Measurements from ENCODE around the gene CEP85. TPM values are rescaled to one million over a fixed set of nuclear protein-coding genes. Genes with fewer than 3 reads are reported as not detected.

Gene CEP85
- total RNA-seq, 2 donors from 2014 or later: 2.8 to 4.0 TPM

DNA sequence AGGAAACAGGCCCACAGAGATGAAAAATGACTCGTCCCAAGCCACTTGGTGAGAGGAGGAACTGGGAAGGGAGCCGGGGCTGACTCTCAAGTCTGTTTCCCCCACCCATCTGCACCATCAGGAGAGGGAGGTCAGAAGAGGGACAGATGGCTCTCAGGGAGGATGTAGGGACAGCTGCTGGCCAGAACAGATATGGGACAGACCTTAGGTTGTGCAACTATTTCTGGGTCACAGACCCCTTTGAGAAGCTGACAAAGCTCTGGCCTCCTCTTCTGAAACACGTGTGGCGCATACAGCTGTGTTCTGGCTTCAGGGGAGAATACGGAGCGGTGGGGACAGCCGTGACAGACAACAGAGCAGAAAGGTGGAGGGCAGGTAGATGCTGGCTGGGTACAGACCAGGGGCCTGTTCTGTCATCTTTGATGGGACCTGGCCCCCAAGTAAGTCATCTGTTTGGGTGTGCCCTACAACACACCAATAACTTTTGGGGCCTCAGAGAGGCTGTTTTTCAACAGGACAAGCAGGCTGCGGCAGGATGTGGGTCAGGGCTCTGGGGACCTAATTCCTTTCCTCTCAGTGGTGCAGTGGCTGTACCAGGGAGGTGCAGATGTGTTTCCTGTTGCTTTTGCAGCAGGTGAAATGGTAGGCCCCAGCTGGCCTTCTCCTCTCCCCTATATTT is 53.2 kb downstream of the CEP85 start:
- no peak for ATAC-seq (ENCODE audit: insufficient number of reproducible peaks, low FRiP score, low read depth)
- H3K27ac ChIP-seq: peak overlapping the region in 1 of 2 donors; percentile 17
- TF ChIP-seq, protein P1, sequence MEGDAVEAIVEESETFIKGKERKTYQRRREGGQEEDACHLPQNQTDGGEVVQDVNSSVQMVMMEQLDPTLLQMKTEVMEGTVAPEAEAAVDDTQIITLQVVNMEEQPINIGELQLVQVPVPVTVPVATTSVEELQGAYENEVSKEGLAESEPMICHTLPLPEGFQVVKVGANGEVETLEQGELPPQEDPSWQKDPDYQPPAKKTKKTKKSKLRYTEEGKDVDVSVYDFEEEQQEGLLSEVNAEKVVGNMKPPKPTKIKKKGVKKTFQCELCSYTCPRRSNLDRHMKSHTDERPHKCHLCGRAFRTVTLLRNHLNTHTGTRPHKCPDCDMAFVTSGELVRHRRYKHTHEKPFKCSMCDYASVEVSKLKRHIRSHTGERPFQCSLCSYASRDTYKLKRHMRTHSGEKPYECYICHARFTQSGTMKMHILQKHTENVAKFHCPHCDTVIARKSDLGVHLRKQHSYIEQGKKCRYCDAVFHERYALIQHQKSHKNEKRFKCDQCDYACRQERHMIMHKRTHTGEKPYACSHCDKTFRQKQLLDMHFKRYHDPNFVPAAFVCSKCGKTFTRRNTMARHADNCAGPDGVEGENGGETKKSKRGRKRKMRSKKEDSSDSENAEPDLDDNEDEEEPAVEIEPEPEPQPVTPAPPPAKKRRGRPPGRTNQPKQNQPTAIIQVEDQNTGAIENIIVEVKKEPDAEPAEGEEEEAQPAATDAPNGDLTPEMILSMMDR (IDR thresholded peaks at IDR 0.05): no peak

DNA sequence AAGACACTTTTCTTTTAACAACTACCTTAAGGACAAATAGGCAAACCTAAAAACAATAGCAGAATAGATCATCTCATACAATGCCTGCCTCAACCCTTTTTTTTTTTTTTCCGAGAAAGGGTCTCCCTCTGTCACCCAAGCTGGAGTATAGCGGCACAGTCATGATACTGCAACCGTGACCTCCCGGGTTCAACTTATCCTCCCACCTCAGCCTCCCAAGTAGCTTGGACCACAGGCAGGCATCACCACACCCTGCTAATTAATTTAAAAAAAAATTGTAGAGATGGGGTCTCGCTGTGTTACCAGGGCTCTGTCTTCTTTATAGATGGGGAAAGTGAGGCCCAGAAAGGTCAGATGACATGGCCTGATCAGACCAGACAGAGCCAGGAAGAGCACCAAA is 53.8 kb downstream of the CEP85 start:
- Histone ChIP-seq H3K27ac (no peak overlapping the region), H3K4me1 (ENCODE audit: control insufficient read depth in 1 of 2, low read depth in 2 of 2) (peaks cover 23 to 25% of the 10 kb centered on the region in 2 donors), H3K4me3 (no peak overlapping the region), H3K9me3 (no peaks in the 10 kb centered on the region), H3K36me3 (no peaks in the 10 kb centered on the region), H3K27me3 (replicated peaks; ENCODE audit: insufficient read depth) (no peaks in the 10 kb centered on the region)
- no peak for ATAC-seq (ENCODE audit: insufficient number of reproducible peaks, low FRiP score, low read depth)
- no peak for DNase-seq (ENCODE audit: low spot score)
- TF ChIP-seq, protein P1 (IDR thresholded peaks at IDR 0.05): no peak

More for the DNA sequence above, 53.2 kb downstream of the CEP85 start:
- DNase-seq (ENCODE audit: low spot score): no peak
- Histone ChIP-seq H3K9me3 (no peaks in the 10 kb centered on the region), H3K27me3 (replicated peaks; ENCODE audit: insufficient read depth) (no peaks in the 10 kb centered on the region), H3K4me1 (ENCODE audit: control insufficient read depth in 1 of 2, low read depth in 2 of 2) (peaks cover 25 to 29% of the 10 kb centered on the region in 2 donors), H3K4me3 (no peak overlapping the region), H3K36me3 (no peaks in the 10 kb centered on the region)

DNA sequence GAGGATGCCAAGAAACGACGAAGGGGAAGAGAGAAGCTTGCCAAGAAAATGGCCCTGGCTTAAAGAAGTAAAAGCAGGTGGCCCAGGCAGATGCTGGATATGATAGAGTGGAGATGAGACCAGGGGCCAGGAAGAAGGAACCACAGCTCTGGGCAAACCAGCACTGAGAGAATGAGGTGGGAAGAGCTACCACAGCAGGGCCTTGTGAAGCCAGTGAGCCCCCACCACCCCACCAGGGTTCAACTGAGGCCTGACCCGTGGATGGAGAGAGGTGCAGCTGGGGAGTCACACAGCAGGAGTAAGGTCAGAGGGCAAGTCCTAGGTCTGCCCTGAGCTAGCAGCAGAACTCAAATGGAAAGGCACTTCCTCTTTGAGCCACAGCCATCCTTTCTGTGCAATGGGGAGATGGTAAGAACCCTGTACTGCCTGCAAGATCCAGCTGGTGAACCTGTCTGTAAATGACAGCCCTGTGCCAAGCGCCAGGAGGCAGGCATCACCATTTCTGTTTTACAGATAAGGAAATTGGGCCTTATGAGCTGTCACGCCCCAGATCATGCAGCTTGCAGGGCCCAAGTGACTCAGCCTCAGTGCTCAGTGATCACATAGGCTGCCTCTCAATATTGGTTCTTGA is 54.4 kb downstream of the CEP85 start:
- Histone ChIP-seq H3K27ac (no peak overlapping the region), H3K27me3 (replicated peaks; ENCODE audit: insufficient read depth) (no peaks in the 10 kb centered on the region), H3K9me3 (no peaks in the 10 kb centered on the region), H3K4me1 (ENCODE audit: control insufficient read depth in 1 of 2, low read depth in 2 of 2) (peaks cover 23 to 25% of the 10 kb centered on the region in 2 donors), H3K4me3 (no peak overlapping the region), H3K36me3 (no peaks in the 10 kb centered on the region)
- ATAC-seq (ENCODE audit: insufficient number of reproducible peaks, low FRiP score, low read depth): no peak
- no peak for DNase-seq (ENCODE audit: low spot score)
- TF ChIP-seq, protein P1 (IDR thresholded peaks at IDR 0.05): no peak

DNA sequence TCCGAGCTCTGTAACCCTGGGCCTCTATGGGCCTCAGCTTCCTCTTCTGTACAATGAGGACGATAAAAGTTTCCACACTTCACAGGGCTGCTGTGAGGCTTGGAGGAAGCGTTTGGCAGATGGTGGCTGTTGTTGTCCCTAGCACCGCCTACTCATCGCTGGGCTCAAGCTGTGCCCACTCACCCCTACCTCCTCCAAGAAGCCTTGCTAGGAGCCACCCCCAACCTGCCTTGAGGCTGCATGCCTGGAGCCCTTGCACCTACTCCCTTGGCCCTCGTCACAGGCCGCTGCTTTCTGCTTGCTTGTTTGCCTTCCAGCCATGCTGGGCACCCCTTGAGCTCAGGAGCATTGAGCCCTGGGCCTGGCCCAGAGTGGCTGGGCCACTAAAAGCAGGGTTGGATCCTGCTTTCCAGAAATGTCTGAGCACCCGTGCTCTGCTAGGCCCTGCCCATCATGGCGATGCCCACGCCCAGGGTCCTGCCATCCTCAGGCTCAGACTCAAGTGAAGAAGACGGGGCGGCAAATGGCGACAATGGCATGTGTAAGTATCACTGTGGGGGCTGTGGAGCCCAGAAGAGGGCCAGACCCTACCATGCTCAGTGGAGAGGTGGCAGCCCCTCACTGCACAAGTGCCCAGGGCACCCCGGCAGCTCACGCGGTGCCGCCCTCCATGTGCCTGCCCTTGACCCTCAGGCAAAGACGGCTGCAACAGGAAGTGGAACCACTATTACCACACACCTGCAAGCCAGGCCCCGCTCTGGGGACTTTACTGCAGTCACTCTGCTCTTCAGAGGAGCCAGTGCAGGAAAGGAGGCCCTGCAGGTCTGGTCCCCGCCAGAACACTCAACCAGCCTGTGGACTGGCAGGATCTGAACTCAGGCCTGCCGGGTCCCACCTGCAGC is 55.4 kb downstream of the CEP85 start:
- no peak for ATAC-seq (ENCODE audit: insufficient number of reproducible peaks, low FRiP score, low read depth)
- Histone ChIP-seq H3K27ac (peak overlapping the region in 1 of 2 donors; percentile 40), H3K4me3 (no peak overlapping the region), H3K27me3 (replicated peaks; ENCODE audit: insufficient read depth) (no peaks in the 10 kb centered on the region), H3K4me1 (ENCODE audit: control insufficient read depth in 1 of 2, low read depth in 2 of 2) (peaks cover 17 to 18% of the 10 kb centered on the region in 2 donors), H3K36me3 (no peaks in the 10 kb centered on the region), H3K9me3 (no peaks in the 10 kb centered on the region)
- TF ChIP-seq, protein P1 (IDR thresholded peaks at IDR 0.05): no peak
- DNase-seq (ENCODE audit: low spot score): no peak

Measured in thoracic aorta (tissue), 2 donors.